ENCODE measurements around the gene CENPO.

The CENPO gene

DNA sequence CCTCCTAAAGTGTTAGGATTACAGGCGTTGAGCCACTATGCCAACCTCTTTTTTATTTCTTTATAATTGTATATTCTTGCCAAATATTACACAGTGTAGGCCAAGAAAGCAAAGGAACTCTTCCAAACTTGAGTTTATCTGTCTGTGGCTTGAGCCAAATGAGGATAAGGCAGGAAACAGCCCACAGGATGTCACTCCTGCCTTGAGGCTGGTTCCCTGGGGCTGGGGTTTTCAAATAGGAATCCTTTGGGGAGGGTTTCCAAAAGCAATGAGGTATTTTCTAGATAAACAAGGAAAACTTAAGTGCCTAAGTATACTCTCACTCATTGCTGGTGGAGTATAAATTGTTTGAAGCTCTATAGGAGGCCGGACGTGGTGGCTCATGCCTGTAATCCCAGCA lies 70.4 kb downstream of the CENPO start:
- no peak for DNase-seq (ENCODE audit: low read depth)

DNA sequence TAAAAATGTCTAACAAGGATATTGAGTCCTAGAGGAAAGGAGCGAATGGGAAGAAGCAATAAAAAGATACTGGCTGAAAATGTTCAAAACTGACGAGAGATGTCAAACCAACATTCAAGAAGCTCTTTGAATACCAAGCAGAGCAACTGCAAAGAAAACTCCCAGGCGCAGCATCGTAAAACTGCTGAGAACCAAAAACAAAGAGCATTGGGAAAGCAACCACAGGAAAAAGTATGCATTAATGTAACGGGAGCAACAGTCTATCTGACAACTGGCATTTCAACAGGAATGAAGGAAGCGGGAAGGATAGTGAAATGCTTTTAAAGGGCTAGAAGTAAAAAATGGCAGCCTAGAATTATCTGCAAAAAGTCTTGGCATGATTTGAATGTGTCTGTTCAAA lies 73.7 kb downstream of the CENPO start:
- no peak for DNase-seq (ENCODE audit: low read depth)

DNA sequence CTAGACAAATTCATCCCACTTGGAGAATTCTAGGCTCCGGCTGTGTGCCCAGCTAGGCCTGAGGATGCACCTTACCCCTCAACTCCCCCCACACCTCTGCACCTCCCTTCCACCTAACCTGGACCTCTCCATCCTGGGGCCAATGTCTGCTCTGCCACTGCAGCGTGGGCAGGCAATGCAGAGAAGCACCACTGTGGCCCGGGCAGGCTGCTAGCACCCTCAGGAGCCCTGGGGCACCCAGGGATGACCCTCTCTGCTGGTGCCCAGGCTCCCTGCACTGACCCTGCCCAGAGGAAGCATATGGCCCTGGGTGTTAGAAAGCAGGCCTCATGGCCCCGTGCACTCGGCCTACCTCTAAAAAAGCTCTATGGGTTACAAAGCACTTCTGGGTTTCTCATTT lies 77.2 kb downstream of the CENPO start:
- no peak for DNase-seq (ENCODE audit: low read depth)

DNA sequence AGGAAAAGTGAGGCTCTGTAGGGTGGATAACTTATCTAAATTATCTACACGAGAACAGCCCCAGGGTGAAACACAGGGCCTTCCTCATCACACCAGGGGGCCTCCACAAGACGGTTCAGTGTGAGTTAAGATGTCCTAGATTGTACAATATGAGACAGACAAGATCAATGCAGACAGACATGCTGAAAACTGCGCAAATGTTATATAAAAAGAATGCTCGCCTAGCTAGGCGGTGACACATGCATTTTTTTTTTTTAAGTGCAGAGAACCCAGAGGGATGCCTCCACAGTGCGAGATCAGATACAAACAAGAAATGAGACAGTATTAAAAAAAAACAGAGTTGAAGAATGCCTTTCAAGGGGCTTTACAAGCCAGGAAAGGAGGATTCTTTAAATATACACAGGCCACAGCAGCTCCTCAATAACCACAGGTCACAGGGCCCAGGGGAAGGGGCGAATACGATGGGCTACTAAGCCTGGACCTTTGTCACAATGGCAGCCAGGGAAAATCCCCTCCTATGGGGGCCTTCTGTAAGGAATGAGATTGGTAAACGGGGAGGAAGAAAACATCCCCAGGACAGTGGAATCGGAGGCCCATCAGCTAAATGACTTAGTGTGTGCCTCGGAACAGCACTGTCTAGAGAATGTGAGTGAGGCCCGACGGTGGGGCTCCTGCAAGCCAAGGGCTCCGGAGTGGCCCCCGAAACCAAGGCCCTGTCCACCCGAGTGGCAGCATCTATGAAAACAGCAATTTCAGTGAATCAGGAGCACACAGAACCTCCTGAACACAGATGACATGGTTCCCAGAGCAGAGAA lies 77.9 kb downstream of the CENPO start:
- DNase-seq (ENCODE audit: low read depth) = no peak

DNA sequence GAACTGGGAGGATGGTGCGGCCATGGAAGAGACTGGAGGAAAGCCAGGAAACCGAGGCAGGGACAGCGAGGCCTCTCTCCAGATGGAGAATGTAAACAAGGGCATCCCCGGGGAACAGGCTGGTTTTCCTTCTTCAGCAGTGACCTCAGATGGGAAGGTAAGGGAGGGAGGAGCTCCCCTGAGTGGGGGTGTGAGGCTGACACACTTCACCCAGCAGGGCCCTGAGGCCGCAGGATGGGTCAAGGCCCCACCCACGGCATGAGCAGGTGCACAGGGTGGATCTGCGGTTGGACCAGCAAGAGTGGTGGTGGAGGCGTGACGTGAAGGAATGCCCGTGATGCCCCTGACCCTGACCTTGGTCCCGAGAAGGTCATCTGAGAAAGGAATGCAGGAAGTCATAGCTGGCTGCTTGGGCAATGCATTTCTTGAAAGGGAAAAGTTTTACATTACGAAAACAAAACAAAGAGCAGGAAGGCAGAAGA lies 78.7 kb downstream of the CENPO start:
- DNase-seq (ENCODE audit: low read depth) = no peak

Measured in stimulated activated CD4-positive, alpha-beta T cell treated with anti-CD3 and anti-CD28 coated beads, Interleukin-2, amount 100 ng/mL, for 4 hours (primary cell).